ENCODE results near the gene ZBTB46.

The ZBTB46 gene

DNA sequence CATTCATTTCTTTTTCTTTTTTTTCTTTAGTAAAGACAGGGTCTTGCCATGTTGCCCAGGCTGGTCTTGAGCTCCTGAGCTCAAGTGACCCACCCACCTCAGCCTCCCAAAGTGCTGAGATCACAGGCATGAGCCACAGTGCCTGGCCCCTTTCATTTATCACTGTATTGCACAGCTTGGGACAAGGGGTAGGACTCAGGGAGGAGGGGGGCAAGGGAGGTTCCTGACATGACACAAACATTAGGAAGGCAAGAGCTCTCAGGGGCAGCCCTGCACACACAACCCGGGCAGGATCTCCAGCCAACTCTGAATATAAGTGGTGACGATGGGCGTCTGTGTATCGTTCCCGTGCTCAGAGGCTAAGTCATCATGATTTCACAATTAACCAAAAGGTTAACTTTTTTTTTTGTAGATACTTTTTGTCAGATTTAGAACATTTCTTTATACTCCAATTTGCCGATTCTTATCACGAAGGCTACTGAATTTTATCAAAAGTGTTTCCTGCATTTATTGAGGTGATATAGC is 71.6 kb downstream of the ZBTB46 start:
- no peaks in the 10 kb centered on the region for H3K4me1 ChIP-seq (ENCODE audit: low read depth, poor library complexity, severe bottlenecking)
- no peak overlapping the region for H3K27ac ChIP-seq
- peaks cover 95% of the 10 kb centered on the region for H3K27me3 ChIP-seq (ENCODE audit: insufficient read depth, low read depth)
- TF ChIP-seq, protein P1, sequence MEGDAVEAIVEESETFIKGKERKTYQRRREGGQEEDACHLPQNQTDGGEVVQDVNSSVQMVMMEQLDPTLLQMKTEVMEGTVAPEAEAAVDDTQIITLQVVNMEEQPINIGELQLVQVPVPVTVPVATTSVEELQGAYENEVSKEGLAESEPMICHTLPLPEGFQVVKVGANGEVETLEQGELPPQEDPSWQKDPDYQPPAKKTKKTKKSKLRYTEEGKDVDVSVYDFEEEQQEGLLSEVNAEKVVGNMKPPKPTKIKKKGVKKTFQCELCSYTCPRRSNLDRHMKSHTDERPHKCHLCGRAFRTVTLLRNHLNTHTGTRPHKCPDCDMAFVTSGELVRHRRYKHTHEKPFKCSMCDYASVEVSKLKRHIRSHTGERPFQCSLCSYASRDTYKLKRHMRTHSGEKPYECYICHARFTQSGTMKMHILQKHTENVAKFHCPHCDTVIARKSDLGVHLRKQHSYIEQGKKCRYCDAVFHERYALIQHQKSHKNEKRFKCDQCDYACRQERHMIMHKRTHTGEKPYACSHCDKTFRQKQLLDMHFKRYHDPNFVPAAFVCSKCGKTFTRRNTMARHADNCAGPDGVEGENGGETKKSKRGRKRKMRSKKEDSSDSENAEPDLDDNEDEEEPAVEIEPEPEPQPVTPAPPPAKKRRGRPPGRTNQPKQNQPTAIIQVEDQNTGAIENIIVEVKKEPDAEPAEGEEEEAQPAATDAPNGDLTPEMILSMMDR (conservative IDR thresholded peaks at IDR 0.05; ENCODE audit: low read depth, low read length): no peak
- no peak overlapping the region for H3K9ac ChIP-seq
- no peaks in the 10 kb centered on the region for H3K79me2 ChIP-seq (ENCODE audit: insufficient read depth, low read depth)
- H4K20me1 ChIP-seq (ENCODE audit: insufficient read depth): no peaks in the 10 kb centered on the region
- no peaks in the 10 kb centered on the region for H3K36me3 ChIP-seq (ENCODE audit: insufficient read depth)
- H3K4me2 ChIP-seq: no peak overlapping the region
- H3K4me3 ChIP-seq (IDR thresholded peaks at IDR 0.05; ENCODE audit: insufficient read depth, low read depth, low read length): no peak overlapping the region
- no peak overlapping the region for H2AFZ ChIP-seq (ENCODE audit: low read depth)

DNA sequence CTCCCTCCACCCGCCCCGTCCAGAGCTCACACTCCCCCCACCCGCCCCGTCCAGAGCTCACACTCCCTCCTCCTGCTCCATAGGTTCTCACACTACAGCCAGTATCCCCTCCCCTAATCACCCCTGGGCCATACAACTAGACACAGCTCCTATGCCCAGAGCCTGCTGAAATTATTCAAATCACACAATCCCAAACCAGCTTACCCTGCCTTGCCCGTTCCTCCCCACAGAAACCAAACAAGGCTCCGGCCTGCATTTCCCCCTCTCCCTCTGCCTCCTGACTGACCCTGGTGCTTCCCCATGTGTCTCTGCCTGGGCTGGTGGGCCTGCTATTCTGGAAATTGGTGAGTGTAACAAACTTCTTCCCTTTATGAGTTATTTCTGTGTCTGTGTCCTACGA is 72.9 kb downstream of the ZBTB46 start:
- H3K4me2 ChIP-seq: no peak overlapping the region
- H3K36me3 ChIP-seq (ENCODE audit: insufficient read depth): no peaks in the 10 kb centered on the region
- H3K4me1 ChIP-seq (ENCODE audit: low read depth, poor library complexity, severe bottlenecking): no peaks in the 10 kb centered on the region
- H4K20me1 ChIP-seq (ENCODE audit: insufficient read depth): no peaks in the 10 kb centered on the region
- no peak overlapping the region for H3K9ac ChIP-seq
- H3K79me2 ChIP-seq (ENCODE audit: insufficient read depth, low read depth): no peaks in the 10 kb centered on the region
- peaks cover 92% of the 10 kb centered on the region for H3K27me3 ChIP-seq (ENCODE audit: insufficient read depth, low read depth)
- no peak overlapping the region for H2AFZ ChIP-seq (ENCODE audit: low read depth)
- TF ChIP-seq, protein P1 (conservative IDR thresholded peaks at IDR 0.05; ENCODE audit: low read depth, low read length): no peak
- H3K27ac ChIP-seq: no peak overlapping the region
- H3K4me3 ChIP-seq (IDR thresholded peaks at IDR 0.05; ENCODE audit: insufficient read depth, low read depth, low read length): no peak overlapping the region

DNA sequence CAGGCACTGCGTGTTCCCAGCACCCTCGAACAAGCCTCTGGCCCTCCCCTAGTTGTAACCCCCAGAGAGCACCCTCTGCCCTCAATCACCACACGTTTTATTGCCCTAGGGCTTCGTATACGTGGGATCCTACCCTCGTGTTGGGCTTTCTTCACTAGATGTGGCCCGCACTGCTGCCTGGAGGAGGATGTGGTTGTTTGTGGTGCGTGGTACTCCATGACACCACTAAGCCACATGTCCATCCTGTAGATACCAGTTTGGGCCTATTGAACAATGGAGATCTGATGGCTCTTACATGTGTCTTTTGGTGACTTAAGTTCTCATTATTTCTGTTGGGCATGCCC is 74.4 kb downstream of the ZBTB46 start:
- TF ChIP-seq, protein P1 (conservative IDR thresholded peaks at IDR 0.05; ENCODE audit: low read depth, low read length): no peak
- no peak overlapping the region for H3K4me2 ChIP-seq
- no peak overlapping the region for H2AFZ ChIP-seq (ENCODE audit: low read depth)
- no peaks in the 10 kb centered on the region for H3K36me3 ChIP-seq (ENCODE audit: insufficient read depth)
- no peak overlapping the region for H3K9ac ChIP-seq
- no peaks in the 10 kb centered on the region for H3K79me2 ChIP-seq (ENCODE audit: insufficient read depth, low read depth)
- no peaks in the 10 kb centered on the region for H3K4me1 ChIP-seq (ENCODE audit: low read depth, poor library complexity, severe bottlenecking)
- no peak overlapping the region for H3K27ac ChIP-seq
- no peak overlapping the region for H3K4me3 ChIP-seq (IDR thresholded peaks at IDR 0.05; ENCODE audit: insufficient read depth, low read depth, low read length)
- no peaks in the 10 kb centered on the region for H4K20me1 ChIP-seq (ENCODE audit: insufficient read depth)
- peaks cover 76% of the 10 kb centered on the region for H3K27me3 ChIP-seq (ENCODE audit: insufficient read depth, low read depth)

DNA sequence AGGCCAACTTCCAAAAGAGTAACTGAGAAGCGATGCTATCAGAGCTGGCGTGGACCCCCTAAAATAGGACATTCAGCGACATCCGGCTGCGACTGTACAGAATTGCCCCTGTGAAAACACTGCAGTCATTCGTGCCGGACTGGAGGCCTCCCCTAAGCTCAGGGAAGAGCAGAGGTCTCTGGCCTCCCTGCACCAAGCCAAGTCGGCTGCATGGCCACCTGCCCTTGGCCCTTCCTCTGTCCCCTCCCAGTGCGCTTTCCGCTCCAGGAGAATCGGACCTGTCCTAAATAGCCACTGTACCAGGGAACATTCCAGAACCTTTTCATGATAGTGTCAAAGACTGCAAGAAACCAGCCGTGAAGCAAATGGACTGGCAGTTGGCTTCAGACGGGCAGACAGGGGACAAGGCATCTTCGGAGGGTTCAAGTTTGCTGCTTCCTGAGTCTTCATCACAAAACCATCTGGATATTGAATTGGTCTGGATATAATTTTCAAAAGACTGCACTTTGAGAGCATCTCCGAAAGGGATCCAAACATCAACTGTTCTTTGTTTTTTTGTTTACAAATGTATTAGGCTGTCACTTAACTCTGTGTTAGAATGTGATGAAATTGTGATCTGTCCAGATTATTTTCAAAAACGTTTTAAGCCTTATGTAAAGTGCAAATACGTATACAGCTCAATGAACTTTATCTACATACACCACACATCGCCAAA is 75.0 kb downstream of the ZBTB46 start:
- TF ChIP-seq, protein P1 (conservative IDR thresholded peaks at IDR 0.05; ENCODE audit: low read depth, low read length): no peak
- Histone ChIP-seq H3K36me3 (ENCODE audit: insufficient read depth) (no peaks in the 10 kb centered on the region), H3K27ac (no peak overlapping the region), H3K27me3 (ENCODE audit: insufficient read depth, low read depth) (peaks cover 71% of the 10 kb centered on the region), H3K4me1 (ENCODE audit: low read depth, poor library complexity, severe bottlenecking) (no peaks in the 10 kb centered on the region), H2AFZ (ENCODE audit: low read depth) (no peak overlapping the region), H3K79me2 (ENCODE audit: insufficient read depth, low read depth) (no peaks in the 10 kb centered on the region), H3K9ac (no peak overlapping the region), H4K20me1 (ENCODE audit: insufficient read depth) (no peaks in the 10 kb centered on the region), H3K4me3 (IDR thresholded peaks at IDR 0.05; ENCODE audit: insufficient read depth, low read depth, low read length) (no peak overlapping the region), H3K4me2 (no peak overlapping the region)

Measured in KMS-11 (cell line).